HepG2 (cell line): ENCODE data around the gene NEDD8. TPM values are rescaled to one million over a fixed set of nuclear protein-coding genes. Genes with fewer than 3 reads are reported as not detected.

Source experiments
- BORCS8-MEF2B ChIP-seq: sonication (generic); formaldehyde crosslinking; IDR thresholded peaks from 2 replicates; pipeline ENCODE4 v1.8.0; 2022; ENCODE audit warnings: mild to moderate bottlenecking, missing genetic modification reagents
- DDIT3 ChIP-seq: sonication (generic); formaldehyde crosslinking; IDR thresholded peaks from 2 replicates; pipeline ENCODE4 v1.4.0; 2020; ENCODE audit warnings: mild to moderate bottlenecking, missing genetic modification reagents
- ELK4 ChIP-seq: sonication (generic); formaldehyde crosslinking; IDR thresholded peaks from 2 replicates; pipeline ENCODE4 v1.9.0; 2021; ENCODE audit warnings: missing genetic modification reagents, borderline replicate concordance
- FOXJ3 ChIP-seq: sonication (generic); formaldehyde crosslinking; IDR thresholded peaks from 2 replicates; pipeline ENCODE4 v1.4.0; 2020; ENCODE audit warnings: missing genetic modification reagents, mild to moderate bottlenecking, borderline replicate concordance
- PLSCR1 ChIP-seq: sonication (generic); formaldehyde crosslinking; IDR thresholded peaks from 2 replicates; pipeline ENCODE4 v1.5.0; 2020; ENCODE audit warnings: missing genetic modification reagents, mild to moderate bottlenecking, borderline replicate concordance
- POLR2A ChIP-seq, 2 experiments: IDR thresholded peaks; 2 replicates each; pipeline ENCODE4 v1.6.1; 2011; ENCODE audit warnings: low read depth in 2 of 2, low read length in 2 of 2, mild to moderate bottlenecking in 1 of 2, moderate library complexity in 1 of 2; ENCODE audit not compliant: insufficient read depth in 1 of 2
- RBFOX2 ChIP-seq: fragments of 200-400 bp; formaldehyde crosslinking; IDR thresholded peaks from 2 replicates; pipeline ENCODE4 v1.6.1; 2017; ENCODE audit warnings: low read depth, mild to moderate bottlenecking, low read length
- RBM22 ChIP-seq: fragments of 200-400 bp; formaldehyde crosslinking; optimal IDR thresholded peaks from 2 replicates; pipeline ENCODE3; 2017; ENCODE audit warnings: mild to moderate bottlenecking, low read length, moderate library complexity
- RELA ChIP-seq: sonication (generic); formaldehyde crosslinking; IDR thresholded peaks from 2 replicates; pipeline ENCODE4 v1.4.0; 2020; ENCODE audit warnings: missing genetic modification reagents
- U2AF1 ChIP-seq: fragments of 200-400 bp; formaldehyde crosslinking; optimal IDR thresholded peaks from 2 replicates; pipeline ENCODE3; 2017; ENCODE audit warnings: mild to moderate bottlenecking, low read depth, low read length
- ZNF34 ChIP-seq: sonication (generic); formaldehyde crosslinking; IDR thresholded peaks from 2 replicates; pipeline ENCODE4 v1.4.0; 2020; ENCODE audit warnings: mild to moderate bottlenecking, missing genetic modification reagents, borderline replicate concordance
- ZNF891 ChIP-seq: sonication (generic); formaldehyde crosslinking; IDR thresholded peaks from 2 replicates; pipeline ENCODE4 v1.5.0; 2020; ENCODE audit warnings: mild to moderate bottlenecking, missing genetic modification reagents
- polyA plus RNA-seq, 8 experiments: library from polyadenylated mRNA; depleted of rRNA in 3 of 8; stranded (reverse) in 7 of 8; unstranded in 1 of 8; fragments of >200 nt; fragmentation: Illumina TruSeq in 4 of 8; extraction: Trizol in 4 of 8; gene quantifications; 2 replicates each; pipeline versions ENCODE4 v1.2.1 to v1.2.3, GENCODE V29; 2011 to 2016; ENCODE audit warnings: low read depth in 4 of 8, missing spikeins in 1 of 8, mixed read lengths in 1 of 8; ENCODE audit not compliant: insufficient read depth in 1 of 8
- total RNA-seq, 5 experiments: library from RNA; depleted of rRNA; stranded (reverse); fragments of >200 nt; fragmentation: Illumina TruSeq; extraction: Trizol; gene quantifications; 2 replicates each; pipeline ENCODE4 v1.2.3, GENCODE V29; 2016; ENCODE audit warnings: low read depth in 1 of 5
- TF ChIP-seq, protein P1 (sequence below): sonication (generic); formaldehyde crosslinking; IDR thresholded peaks from 2 replicates; pipeline ENCODE4 v1.9.0; 2021; ENCODE audit warnings: missing genetic modification reagents, mild to moderate bottlenecking, borderline replicate concordance
- TF ChIP-seq, protein P2 (sequence below): sonication (generic); formaldehyde crosslinking; IDR thresholded peaks from 2 replicates; pipeline ENCODE4 v1.5.1; 2020; ENCODE audit warnings: mild to moderate bottlenecking, moderate library complexity, missing genetic modification reagents
- TF ChIP-seq, protein P3 (sequence below): sonication (generic); formaldehyde crosslinking; IDR thresholded peaks from 2 replicates; pipeline ENCODE4 v1.8.1; 2023; ENCODE audit warnings: mild to moderate bottlenecking, missing genetic modification reagents
- TF ChIP-seq, protein P4 (sequence below): sonication (generic); formaldehyde crosslinking; IDR thresholded peaks from 2 replicates; pipeline ENCODE4 v1.4.0; 2020; ENCODE audit warnings: missing genetic modification reagents, low read depth, mild to moderate bottlenecking, borderline replicate concordance
- TF ChIP-seq, protein P5 (sequence below): sonication (generic); formaldehyde crosslinking; IDR thresholded peaks from 2 replicates; pipeline ENCODE4 v1.5.1; 2020; ENCODE audit warnings: missing genetic modification reagents, mild to moderate bottlenecking, borderline replicate concordance
- TF ChIP-seq, protein P6 (sequence below): IDR thresholded peaks from 2 replicates; pipeline ENCODE4 v1.6.1; 2016; ENCODE audit warnings: control low read depth

Gene NEDD8
- total and polyA plus RNA-seq, 2 of the 13 experiments (the other 11 are each of a cell fraction or from before 2014, with no cell fraction given): 535 to 713 TPM

DNA sequence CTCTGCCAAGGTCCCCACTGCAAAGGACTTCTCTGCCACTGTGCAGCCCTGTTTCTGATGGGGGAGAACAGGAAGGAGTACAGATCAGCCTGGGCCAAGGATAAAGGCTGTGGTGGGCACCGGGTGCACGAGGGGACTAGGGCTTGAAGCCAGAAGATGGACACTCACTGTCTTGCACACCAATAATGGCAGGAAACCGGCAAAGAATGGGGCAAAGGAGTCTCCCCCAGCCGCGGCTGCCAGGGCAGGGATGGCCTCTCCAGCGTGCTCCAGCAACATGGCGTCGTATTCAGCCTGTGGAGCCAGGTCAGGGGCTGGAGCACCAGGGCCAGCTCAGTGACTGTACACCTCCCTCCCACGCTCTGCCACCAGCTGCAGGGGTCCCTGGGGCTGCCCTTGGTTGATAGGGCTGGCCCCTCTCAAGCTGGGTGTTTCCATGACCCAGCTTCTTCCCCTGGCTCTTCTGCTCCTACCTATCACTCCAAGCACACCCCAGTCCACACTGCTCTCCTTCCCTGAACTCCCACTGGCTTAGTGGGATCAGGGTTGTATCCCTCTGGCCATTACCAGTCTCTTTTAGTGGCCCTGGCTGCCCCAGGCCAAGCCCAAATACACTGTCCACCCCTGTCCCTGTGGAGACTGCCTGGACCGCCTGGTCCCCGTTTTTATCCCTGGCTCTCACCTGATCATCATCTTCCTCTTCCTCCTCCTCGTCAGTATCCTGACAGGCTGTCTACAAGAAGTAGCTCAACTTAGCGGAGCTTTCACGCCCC, 49.9 kb downstream of the NEDD8 start (continued):
- TF ChIP-seq ZNF34 (CRISPR knock-in tag) (0 out of 2 replicates have a peak, but pooled peaks have one; percentile 15), RELA (CRISPR knock-in tag) (no peak), DDIT3 (CRISPR knock-in tag) (no peak), U2AF1 (no peak), ELK4 (CRISPR knock-in tag) (no peak), FOXJ3 (CRISPR knock-in tag) (no peak), POLR2A (IDR thresholded peaks at IDR 0.05; ENCODE audit: insufficient read depth in 1 of 2, low read depth in 2 of 2, low read length in 2 of 2) (0 out of 4 replicates have a peak, but pooled peaks of 1 of the 2 experiments have one; percentile 11), RBFOX2 (peak; percentile 47; the same call in 1 of the 2 replicates), RBM22 (peak; percentile 36), ZNF891 (CRISPR knock-in tag) (no peak), BORCS8-MEF2B (0 out of 2 replicates have a peak, but pooled peaks have one; percentile 3), PLSCR1 (CRISPR knock-in tag) (no peak)
- TF ChIP-seq, protein P1, sequence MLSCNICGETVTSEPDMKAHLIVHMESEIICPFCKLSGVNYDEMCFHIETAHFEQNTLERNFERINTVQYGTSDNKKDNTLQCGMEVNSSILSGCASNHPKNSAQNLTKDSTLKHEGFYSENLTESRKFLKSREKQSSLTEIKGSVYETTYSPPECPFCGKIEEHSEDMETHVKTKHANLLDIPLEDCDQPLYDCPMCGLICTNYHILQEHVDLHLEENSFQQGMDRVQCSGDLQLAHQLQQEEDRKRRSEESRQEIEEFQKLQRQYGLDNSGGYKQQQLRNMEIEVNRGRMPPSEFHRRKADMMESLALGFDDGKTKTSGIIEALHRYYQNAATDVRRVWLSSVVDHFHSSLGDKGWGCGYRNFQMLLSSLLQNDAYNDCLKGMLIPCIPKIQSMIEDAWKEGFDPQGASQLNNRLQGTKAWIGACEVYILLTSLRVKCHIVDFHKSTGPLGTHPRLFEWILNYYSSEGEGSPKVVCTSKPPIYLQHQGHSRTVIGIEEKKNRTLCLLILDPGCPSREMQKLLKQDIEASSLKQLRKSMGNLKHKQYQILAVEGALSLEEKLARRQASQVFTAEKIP (CRISPR knock-in tag): no peak
- TF ChIP-seq, protein P2, sequence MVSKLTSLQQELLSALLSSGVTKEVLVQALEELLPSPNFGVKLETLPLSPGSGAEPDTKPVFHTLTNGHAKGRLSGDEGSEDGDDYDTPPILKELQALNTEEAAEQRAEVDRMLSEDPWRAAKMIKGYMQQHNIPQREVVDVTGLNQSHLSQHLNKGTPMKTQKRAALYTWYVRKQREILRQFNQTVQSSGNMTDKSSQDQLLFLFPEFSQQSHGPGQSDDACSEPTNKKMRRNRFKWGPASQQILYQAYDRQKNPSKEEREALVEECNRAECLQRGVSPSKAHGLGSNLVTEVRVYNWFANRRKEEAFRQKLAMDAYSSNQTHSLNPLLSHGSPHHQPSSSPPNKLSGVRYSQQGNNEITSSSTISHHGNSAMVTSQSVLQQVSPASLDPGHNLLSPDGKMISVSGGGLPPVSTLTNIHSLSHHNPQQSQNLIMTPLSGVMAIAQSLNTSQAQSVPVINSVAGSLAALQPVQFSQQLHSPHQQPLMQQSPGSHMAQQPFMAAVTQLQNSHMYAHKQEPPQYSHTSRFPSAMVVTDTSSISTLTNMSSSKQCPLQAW: no peak
- TF ChIP-seq, protein P3, sequence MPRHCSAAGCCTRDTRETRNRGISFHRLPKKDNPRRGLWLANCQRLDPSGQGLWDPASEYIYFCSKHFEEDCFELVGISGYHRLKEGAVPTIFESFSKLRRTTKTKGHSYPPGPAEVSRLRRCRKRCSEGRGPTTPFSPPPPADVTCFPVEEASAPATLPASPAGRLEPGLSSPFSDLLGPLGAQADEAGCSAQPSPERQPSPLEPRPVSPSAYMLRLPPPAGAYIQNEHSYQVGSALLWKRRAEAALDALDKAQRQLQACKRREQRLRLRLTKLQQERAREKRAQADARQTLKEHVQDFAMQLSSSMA (CRISPR knock-in tag): 0 out of 2 replicates have a peak, but pooled peaks have one; percentile 30
- TF ChIP-seq, protein P4, sequence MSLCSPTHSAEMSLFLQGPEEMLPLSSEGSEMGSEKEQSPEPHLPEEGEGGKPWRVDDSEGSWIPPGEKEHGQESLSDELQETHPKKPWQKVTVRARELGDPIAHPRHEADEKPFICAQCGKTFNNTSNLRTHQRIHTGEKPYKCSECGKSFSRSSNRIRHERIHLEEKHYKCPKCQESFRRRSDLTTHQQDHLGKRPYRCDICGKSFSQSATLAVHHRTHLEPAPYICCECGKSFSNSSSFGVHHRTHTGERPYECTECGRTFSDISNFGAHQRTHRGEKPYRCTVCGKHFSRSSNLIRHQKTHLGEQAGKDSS (CRISPR knock-in tag): no peak
- TF ChIP-seq, protein P5, sequence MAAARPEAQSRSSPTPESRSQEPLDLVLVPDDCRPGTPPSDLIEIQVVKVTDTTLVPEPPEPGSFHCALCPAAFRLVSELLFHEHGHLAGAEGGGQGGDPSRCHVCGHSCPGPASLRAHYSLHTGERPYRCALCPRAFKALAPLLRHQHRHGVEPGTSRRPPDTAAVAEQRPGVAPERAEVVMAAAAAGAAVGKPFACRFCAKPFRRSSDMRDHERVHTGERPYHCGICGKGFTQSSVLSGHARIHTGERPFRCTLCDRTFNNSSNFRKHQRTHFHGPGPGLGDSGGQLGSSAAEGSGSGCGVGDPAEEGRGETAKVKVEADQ (CRISPR knock-in tag): no peak
- TF ChIP-seq, protein P6, sequence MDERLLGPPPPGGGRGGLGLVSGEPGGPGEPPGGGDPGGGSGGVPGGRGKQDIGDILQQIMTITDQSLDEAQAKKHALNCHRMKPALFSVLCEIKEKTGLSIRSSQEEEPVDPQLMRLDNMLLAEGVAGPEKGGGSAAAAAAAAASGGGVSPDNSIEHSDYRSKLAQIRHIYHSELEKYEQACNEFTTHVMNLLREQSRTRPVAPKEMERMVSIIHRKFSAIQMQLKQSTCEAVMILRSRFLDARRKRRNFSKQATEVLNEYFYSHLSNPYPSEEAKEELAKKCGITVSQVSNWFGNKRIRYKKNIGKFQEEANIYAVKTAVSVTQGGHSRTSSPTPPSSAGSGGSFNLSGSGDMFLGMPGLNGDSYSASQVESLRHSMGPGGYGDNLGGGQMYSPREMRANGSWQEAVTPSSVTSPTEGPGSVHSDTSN (CRISPR knock-in tag): no peak
